Measurements from ENCODE around the gene KHK.

KHK gene

DNA sequence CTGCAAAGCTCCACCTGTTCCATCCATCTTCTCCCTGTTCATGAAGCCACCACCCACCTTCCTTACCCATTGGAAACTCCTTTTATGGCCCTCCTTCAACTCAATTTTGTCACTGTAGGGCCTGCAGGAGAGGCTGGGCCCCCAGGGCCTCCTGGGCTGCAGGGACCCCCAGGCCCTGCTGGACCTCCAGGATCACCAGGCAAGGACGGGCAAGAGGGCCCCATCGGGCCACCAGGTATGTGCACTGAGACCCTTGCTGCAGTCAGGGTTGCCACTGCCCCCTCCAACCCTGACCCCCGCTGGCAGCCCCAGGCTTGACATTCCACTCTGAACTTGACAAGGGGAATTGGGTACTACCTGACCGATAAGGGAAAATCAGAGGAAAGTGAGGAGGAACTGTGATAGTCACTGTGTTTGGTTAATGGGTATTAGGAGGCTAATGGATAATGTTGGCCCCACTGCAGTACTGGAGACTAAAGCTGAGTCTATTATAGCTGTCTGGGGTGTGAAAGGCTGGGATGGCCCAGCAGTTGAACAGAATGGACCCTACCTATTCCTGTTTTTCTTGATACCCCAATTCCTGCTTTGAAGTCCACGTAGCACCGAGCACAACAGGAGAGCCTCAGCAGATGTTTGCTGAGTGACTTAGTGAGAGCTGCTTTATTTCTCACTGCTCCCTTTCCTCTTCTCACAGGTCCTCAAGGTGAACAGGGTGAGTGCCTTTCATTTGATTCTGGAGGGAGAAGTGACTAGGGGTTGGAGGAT is 2.1 kb upstream of the KHK start:
- TF ChIP-seq CTCF (IDR thresholded peaks at IDR 0.05; ENCODE audit: insufficient read depth, low read length), result no peak
- no peak for TF ChIP-seq REST (IDR thresholded peaks at IDR 0.05; ENCODE audit: insufficient replicate concordance, low read depth)
- TF ChIP-seq GABPA (IDR thresholded peaks at IDR 0.05; ENCODE audit: low read depth), result no peak
- no peak for TF ChIP-seq POLR2AphosphoS5 (IDR thresholded peaks at IDR 0.05; ENCODE audit: low read depth)
- TF ChIP-seq SPI1 (IDR thresholded peaks at IDR 0.05; ENCODE audit: borderline replicate concordance, low read depth), result no peak
- H3K27ac ChIP-seq (replicated peaks), result no peak overlapping the region
- DNase-seq (ENCODE audit: low read depth in 1 of 2, low spot score in 1 of 2), result no peak
- H3K27me3 ChIP-seq (ENCODE audit: insufficient read depth, poor library complexity, severe bottlenecking), result no peaks in the 10 kb centered on the region
- no peak overlapping the region for H3K4me3 ChIP-seq (replicated peaks; ENCODE audit: insufficient read depth, low read length)

DNA sequence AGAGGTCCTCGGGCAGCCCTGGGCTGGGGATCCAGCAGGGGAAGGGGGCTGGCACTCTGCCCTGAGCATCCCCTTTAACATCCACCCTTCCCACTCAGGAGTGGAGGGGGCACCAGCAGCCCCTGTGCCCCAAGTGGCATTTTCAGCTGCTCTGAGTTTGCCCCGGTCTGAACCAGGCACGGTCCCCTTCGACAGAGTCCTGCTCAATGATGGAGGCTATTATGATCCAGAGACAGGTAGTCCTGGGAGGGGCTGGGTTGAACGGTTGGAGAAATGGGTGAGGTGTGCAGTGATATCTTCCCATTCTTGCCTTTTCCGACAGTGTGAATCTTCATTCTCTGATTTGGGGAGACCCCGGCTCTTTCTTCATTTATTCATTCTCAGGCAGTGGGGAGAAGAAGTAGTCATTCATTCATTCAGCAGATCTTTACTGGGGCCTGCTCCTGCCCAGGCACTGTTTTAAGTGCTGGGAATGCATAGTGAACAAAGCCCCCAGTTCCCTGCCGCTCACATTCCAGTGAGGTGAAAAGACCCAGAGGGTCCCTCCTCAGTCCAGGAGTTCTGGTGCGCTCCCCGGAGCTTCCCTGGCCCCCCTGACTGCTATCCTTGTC is 1.4 kb upstream of the KHK start:
- Histone ChIP-seq H3K27ac (replicated peaks) (no peak overlapping the region), H3K4me3 (replicated peaks; ENCODE audit: insufficient read depth, low read length) (no peak overlapping the region), H3K27me3 (ENCODE audit: insufficient read depth, poor library complexity, severe bottlenecking) (no peaks in the 10 kb centered on the region)
- TF ChIP-seq CTCF (IDR thresholded peaks at IDR 0.05; ENCODE audit: insufficient read depth, low read length) (no peak), GABPA (IDR thresholded peaks at IDR 0.05; ENCODE audit: low read depth) (no peak), SPI1 (IDR thresholded peaks at IDR 0.05; ENCODE audit: borderline replicate concordance, low read depth) (no peak), POLR2AphosphoS5 (IDR thresholded peaks at IDR 0.05; ENCODE audit: low read depth) (no peak), REST (IDR thresholded peaks at IDR 0.05; ENCODE audit: insufficient replicate concordance, low read depth) (no peak)
- no peak for DNase-seq (ENCODE audit: low read depth in 1 of 2, low spot score in 1 of 2)

DNA sequence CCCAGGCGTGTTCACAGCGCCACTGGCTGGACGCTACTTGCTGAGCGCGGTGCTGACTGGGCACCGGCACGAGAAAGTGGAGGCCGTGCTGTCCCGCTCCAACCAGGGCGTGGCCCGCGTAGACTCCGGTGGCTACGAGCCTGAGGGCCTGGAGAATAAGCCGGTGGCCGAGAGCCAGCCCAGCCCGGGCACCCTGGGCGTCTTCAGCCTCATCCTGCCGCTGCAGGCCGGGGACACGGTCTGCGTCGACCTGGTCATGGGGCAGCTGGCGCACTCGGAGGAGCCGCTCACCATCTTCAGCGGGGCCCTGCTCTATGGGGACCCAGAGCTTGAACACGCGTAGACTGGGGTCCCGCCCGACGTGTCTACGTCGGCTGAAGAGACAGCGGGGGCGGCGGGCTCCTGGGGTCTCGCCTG is 891 bp upstream of the KHK start:
- Histone ChIP-seq H3K27me3 (ENCODE audit: insufficient read depth, poor library complexity, severe bottlenecking) (no peaks in the 10 kb centered on the region), H3K27ac (replicated peaks) (peak overlapping the region; percentile 82; the same call in 1 of the 2 replicates), H3K4me3 (replicated peaks; ENCODE audit: insufficient read depth, low read length) (peak overlapping the region; percentile 49)
- DNase-seq (ENCODE audit: low read depth in 1 of 2, low spot score in 1 of 2), result peak in 1 of 2 experiments; percentile 46
- no peak for TF ChIP-seq POLR2AphosphoS5 (IDR thresholded peaks at IDR 0.05; ENCODE audit: low read depth)
- no peak for TF ChIP-seq SPI1 (IDR thresholded peaks at IDR 0.05; ENCODE audit: borderline replicate concordance, low read depth)
- TF ChIP-seq CTCF (IDR thresholded peaks at IDR 0.05; ENCODE audit: insufficient read depth, low read length), result no peak
- TF ChIP-seq REST (IDR thresholded peaks at IDR 0.05; ENCODE audit: insufficient replicate concordance, low read depth), result no peak
- no peak for TF ChIP-seq GABPA (IDR thresholded peaks at IDR 0.05; ENCODE audit: low read depth)

Measured in HL-60 (cell line).